ENCODE results near the gene BTF3. TPM values are rescaled to one million over a fixed set of nuclear protein-coding genes. Genes with fewer than 3 reads are reported as not detected.

Gene BTF3
- total and polyA plus RNA-seq, 2 experiments from 2014 or later = 506 to 1,148 TPM

DNA sequence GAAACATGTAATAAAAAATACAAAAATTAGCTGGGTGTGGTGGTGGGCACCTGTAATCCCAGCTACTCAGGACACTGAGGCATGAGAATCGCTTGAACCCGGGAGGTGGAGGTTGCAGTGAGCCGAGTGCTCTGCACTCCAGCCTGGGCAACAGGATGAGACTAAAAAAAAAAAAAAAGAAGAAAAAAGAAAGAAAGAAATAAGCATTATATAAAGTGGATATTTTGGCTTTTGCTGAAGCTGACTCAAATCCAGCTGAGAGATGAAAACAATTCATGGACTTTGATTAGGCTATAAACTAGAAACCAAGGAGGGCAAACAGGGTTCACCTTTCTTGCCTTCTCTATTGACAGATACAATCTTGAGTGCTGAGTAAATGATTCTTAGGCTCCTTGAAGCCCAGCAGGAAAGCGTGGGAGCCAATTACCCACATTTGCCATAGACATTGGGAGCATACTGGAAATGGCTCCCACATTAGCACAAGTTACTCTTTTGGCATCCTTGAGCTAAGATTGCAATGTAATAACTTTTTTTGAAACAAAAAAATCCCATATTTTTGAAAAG, 2.4 kb upstream of the BTF3 start:
- TF ChIP-seq POLR2AphosphoS5 (IDR thresholded peaks at IDR 0.05; ENCODE audit: low read depth) (no peak), ZNF462 (CRISPR knock-in tag; IDR thresholded peaks at IDR 0.05) (no peak), CREB1 (CRISPR knock-in tag; IDR thresholded peaks at IDR 0.05; ENCODE audit: low read depth) (no peak), STAT1 (IDR thresholded peaks at IDR 0.05; ENCODE audit: unreplicated experiment) (no peak), NANOG (IDR thresholded peaks at IDR 0.05; ENCODE audit: borderline replicate concordance) (no peak), EZH2 (IDR thresholded peaks at IDR 0.05; ENCODE audit: low read depth, unreplicated experiment) (no peak), ZNF114 (CRISPR knock-in tag; IDR thresholded peaks at IDR 0.05) (no peak), JUNB (IDR thresholded peaks at IDR 0.05; ENCODE audit: unreplicated experiment) (no peak), ZNF331 (CRISPR knock-in tag; IDR thresholded peaks at IDR 0.05; ENCODE audit: low read depth) (no peak), EZH2phosphoT487 (IDR thresholded peaks at IDR 0.05; ENCODE audit: unreplicated experiment) (no peak)
- TF ChIP-seq, protein P1, sequence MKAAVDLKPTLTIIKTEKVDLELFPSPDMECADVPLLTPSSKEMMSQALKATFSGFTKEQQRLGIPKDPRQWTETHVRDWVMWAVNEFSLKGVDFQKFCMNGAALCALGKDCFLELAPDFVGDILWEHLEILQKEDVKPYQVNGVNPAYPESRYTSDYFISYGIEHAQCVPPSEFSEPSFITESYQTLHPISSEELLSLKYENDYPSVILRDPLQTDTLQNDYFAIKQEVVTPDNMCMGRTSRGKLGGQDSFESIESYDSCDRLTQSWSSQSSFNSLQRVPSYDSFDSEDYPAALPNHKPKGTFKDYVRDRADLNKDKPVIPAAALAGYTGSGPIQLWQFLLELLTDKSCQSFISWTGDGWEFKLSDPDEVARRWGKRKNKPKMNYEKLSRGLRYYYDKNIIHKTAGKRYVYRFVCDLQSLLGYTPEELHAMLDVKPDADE (IDR thresholded peaks at IDR 0.05) = no peak
- TF ChIP-seq, protein P2, sequence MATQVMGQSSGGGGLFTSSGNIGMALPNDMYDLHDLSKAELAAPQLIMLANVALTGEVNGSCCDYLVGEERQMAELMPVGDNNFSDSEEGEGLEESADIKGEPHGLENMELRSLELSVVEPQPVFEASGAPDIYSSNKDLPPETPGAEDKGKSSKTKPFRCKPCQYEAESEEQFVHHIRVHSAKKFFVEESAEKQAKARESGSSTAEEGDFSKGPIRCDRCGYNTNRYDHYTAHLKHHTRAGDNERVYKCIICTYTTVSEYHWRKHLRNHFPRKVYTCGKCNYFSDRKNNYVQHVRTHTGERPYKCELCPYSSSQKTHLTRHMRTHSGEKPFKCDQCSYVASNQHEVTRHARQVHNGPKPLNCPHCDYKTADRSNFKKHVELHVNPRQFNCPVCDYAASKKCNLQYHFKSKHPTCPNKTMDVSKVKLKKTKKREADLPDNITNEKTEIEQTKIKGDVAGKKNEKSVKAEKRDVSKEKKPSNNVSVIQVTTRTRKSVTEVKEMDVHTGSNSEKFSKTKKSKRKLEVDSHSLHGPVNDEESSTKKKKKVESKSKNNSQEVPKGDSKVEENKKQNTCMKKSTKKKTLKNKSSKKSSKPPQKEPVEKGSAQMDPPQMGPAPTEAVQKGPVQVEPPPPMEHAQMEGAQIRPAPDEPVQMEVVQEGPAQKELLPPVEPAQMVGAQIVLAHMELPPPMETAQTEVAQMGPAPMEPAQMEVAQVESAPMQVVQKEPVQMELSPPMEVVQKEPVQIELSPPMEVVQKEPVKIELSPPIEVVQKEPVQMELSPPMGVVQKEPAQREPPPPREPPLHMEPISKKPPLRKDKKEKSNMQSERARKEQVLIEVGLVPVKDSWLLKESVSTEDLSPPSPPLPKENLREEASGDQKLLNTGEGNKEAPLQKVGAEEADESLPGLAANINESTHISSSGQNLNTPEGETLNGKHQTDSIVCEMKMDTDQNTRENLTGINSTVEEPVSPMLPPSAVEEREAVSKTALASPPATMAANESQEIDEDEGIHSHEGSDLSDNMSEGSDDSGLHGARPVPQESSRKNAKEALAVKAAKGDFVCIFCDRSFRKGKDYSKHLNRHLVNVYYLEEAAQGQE (IDR thresholded peaks at IDR 0.05; ENCODE audit: unreplicated experiment) = no peak
- TF ChIP-seq, protein P3, sequence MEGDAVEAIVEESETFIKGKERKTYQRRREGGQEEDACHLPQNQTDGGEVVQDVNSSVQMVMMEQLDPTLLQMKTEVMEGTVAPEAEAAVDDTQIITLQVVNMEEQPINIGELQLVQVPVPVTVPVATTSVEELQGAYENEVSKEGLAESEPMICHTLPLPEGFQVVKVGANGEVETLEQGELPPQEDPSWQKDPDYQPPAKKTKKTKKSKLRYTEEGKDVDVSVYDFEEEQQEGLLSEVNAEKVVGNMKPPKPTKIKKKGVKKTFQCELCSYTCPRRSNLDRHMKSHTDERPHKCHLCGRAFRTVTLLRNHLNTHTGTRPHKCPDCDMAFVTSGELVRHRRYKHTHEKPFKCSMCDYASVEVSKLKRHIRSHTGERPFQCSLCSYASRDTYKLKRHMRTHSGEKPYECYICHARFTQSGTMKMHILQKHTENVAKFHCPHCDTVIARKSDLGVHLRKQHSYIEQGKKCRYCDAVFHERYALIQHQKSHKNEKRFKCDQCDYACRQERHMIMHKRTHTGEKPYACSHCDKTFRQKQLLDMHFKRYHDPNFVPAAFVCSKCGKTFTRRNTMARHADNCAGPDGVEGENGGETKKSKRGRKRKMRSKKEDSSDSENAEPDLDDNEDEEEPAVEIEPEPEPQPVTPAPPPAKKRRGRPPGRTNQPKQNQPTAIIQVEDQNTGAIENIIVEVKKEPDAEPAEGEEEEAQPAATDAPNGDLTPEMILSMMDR (conservative IDR thresholded peaks at IDR 0.05; ENCODE audit: low read depth in 2 of 2) = no peak
- DNase-seq (ENCODE audit: low spot score) (no peak), ATAC-seq (no peak)
- H3K9me3 Mint-ChIP-seq = no peaks in the 10 kb centered on the region
- Histone ChIP-seq H3K27ac (ENCODE audit: low read depth) (no peak overlapping the region), H3K79me2 (replicated peaks; ENCODE audit: insufficient read depth) (peaks cover 39% of the 10 kb centered on the region), H3K4me1 (ENCODE audit: insufficient read depth) (peaks cover 31% of the 10 kb centered on the region), H3K36me3 (ENCODE audit: insufficient read depth) (peaks cover 4% of the 10 kb centered on the region; the same call in 1 of the 2 replicates), H2AFZ (no peak overlapping the region), H3F3A (replicated peaks; ENCODE audit: low read depth) (0 out of 2 replicates have a peak, but pooled peaks cover 3% of the 10 kb centered on the region), H3K9me2 (ENCODE audit: insufficient read depth) (no peaks in the 10 kb centered on the region), H3K4me2 (no peak overlapping the region), H3K27me3 (ENCODE audit: insufficient read depth) (no peaks in the 10 kb centered on the region), H4K20me1 (replicated peaks; ENCODE audit: insufficient read depth) (peaks cover 9% of the 10 kb centered on the region; the same call in 1 of the 2 replicates), H3K4me3 (no peak overlapping the region)
- peaks cover 24% of the 10 kb centered on the region for H3K36me3 Mint-ChIP-seq (ENCODE audit: low read depth)
- H3K27ac Mint-ChIP-seq = no peak overlapping the region
- peaks cover 7% of the 10 kb centered on the region for H3K27me3 Mint-ChIP-seq (ENCODE audit: insufficient read depth, low read depth, poor library complexity)
- peaks cover 48% of the 10 kb centered on the region for H3K4me1 Mint-ChIP-seq
- no peak overlapping the region for H3K4me3 Mint-ChIP-seq
